Measurements from ENCODE around the gene CMC4. TPM values are rescaled to one million over a fixed set of nuclear protein-coding genes. Genes with fewer than 3 reads are reported as not detected.
A peak's percentile ranks its signal among the peaks of the same experiment; 100 is the strongest.

CMC4 gene
- total RNA-seq, 4 donors from 2014 or later = 14.4 to 22.8 (median 17.3) TPM

DNA sequence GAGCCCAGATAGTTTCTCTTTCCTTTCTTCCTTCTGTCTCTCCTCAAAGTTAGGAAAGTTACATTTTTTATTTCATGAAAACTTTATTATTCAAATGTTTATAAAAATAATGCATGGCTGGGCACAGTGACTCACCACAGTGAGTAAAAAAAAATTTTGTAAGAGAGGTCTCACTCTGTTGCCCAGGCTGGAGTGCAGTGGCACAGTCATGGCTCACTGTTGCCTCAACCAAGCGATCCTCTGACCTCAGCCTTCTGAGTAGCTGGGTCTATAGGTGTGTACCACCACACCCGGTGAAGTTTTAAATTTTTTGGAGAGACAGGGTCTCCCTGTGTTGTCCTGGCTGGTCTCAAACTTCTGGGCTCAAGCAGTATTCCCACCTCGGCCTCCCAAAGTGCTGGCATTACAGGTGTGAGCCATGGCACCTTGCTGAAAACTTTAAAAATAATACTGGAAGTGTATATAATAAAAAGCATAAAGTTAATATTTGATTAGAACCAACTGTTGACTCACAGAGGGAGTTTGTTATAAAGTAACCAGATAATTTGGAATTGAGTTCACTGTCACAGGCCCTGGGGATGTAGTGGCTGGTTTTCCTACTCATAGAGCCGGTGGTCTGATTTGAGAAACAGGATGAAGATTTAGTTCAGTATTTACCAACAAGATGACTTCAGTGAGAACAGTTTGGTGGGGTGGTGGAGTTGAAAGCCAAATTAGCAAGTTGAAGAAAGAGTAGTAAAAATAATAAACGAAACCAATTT, 18.0 kb downstream of the CMC4 start:
- Histone ChIP-seq H3K36me3 (peaks cover 10% of the 10 kb centered on the region), H3K9me3 (no peaks in the 10 kb centered on the region), H3K27me3 (no peaks in the 10 kb centered on the region), H3K4me1 (peaks cover 5% of the 10 kb centered on the region), H3K27ac (no peak overlapping the region), H3K4me3 (no peak overlapping the region)
- TF ChIP-seq EP300 (IDR thresholded peaks at IDR 0.05) = no peak
- no peak for TF ChIP-seq POLR2AphosphoS5 (IDR thresholded peaks at IDR 0.05)
- TF ChIP-seq, protein P1, sequence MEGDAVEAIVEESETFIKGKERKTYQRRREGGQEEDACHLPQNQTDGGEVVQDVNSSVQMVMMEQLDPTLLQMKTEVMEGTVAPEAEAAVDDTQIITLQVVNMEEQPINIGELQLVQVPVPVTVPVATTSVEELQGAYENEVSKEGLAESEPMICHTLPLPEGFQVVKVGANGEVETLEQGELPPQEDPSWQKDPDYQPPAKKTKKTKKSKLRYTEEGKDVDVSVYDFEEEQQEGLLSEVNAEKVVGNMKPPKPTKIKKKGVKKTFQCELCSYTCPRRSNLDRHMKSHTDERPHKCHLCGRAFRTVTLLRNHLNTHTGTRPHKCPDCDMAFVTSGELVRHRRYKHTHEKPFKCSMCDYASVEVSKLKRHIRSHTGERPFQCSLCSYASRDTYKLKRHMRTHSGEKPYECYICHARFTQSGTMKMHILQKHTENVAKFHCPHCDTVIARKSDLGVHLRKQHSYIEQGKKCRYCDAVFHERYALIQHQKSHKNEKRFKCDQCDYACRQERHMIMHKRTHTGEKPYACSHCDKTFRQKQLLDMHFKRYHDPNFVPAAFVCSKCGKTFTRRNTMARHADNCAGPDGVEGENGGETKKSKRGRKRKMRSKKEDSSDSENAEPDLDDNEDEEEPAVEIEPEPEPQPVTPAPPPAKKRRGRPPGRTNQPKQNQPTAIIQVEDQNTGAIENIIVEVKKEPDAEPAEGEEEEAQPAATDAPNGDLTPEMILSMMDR (IDR thresholded peaks at IDR 0.05) = no peak
- no peak for TF ChIP-seq POLR2A (IDR thresholded peaks at IDR 0.05)
- DNase-seq (ENCODE audit: low spot score in 2 of 2) = no peak
- 69% methylated on average over 5 of the region's 5 CpGs for WGBS

DNA sequence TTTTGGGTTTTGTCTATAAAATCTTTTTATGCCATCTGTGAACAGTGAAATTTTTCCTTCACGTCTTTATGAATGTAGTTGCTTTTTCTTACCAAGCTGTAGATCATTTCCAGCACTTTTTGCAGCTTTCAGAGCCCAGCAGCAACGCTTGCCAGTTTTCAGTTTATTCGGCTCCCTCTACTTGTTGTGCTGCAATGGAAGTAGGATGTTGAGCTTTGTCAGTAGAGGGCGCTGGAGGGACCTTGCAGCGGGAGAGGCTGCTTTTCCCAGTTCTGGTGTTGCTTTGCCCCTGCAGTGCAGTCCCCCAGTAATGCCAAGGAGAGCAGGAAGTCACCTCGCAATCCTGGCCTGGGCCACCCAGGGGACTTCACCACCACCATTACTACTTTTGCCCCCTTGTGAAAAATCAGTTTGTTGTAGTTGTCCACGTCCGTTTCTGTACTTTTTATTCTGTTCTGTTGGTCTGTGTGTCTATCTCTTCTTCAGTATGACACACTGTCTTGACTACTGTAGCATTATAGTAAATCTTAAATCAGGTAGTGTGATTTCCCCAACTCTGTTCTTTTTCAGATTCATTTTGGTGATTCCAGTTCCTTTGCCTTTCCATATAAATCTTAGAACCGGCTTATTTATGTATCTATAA, 21.8 kb downstream of the CMC4 start:
- no peaks in the 10 kb centered on the region for H3K4me1 ChIP-seq
- TF ChIP-seq POLR2A (IDR thresholded peaks at IDR 0.05) = no peak
- TF ChIP-seq POLR2AphosphoS5 (IDR thresholded peaks at IDR 0.05) = no peak
- TF ChIP-seq, protein P1 (IDR thresholded peaks at IDR 0.05) = peak in 1 of 2 donors; percentile 26
- no peak for TF ChIP-seq EP300 (IDR thresholded peaks at IDR 0.05)
- H3K27me3 ChIP-seq = no peaks in the 10 kb centered on the region
- no peak for DNase-seq (ENCODE audit: low spot score in 2 of 2)
- no peak overlapping the region for H3K4me3 ChIP-seq
- peaks cover 5% of the 10 kb centered on the region for H3K36me3 ChIP-seq
- no peak overlapping the region for H3K27ac ChIP-seq
- 39% methylated on average over 9 of the region's 9 CpGs for WGBS
- H3K9me3 ChIP-seq = no peaks in the 10 kb centered on the region

- no peak overlapping the region for H3K27ac ChIP-seq
- H3K9me3 ChIP-seq = no peaks in the 10 kb centered on the region
- DNase-seq (ENCODE audit: low spot score in 2 of 2) = no peak
- H3K4me1 ChIP-seq = no peaks in the 10 kb centered on the region
- 74% methylated on average over 5 of the region's 5 CpGs for WGBS
- H3K4me3 ChIP-seq = no peak overlapping the region
- no peaks in the 10 kb centered on the region for H3K36me3 ChIP-seq
- H3K27me3 ChIP-seq = no peaks in the 10 kb centered on the region
- TF ChIP-seq POLR2A (IDR thresholded peaks at IDR 0.05) (no peak), POLR2AphosphoS5 (IDR thresholded peaks at IDR 0.05) (no peak)
- TF ChIP-seq, protein P1 (IDR thresholded peaks at IDR 0.05) = no peak
Observed at GRCh38 chrX:155046811-155047528, 24.0 kb downstream of the CMC4 start.

GRCh38 chrX:155046129-155046810, 24.7 kb downstream of the CMC4 start:
- Histone ChIP-seq H3K4me3 (no peak overlapping the region), H3K4me1 (no peaks in the 10 kb centered on the region), H3K9me3 (no peaks in the 10 kb centered on the region), H3K27me3 (no peaks in the 10 kb centered on the region), H3K36me3 (no peaks in the 10 kb centered on the region), H3K27ac (no peak overlapping the region)
- TF ChIP-seq POLR2A (IDR thresholded peaks at IDR 0.05) (no peak), POLR2AphosphoS5 (IDR thresholded peaks at IDR 0.05) (no peak), EP300 (IDR thresholded peaks at IDR 0.05) (no peak)
- TF ChIP-seq, protein P1 (IDR thresholded peaks at IDR 0.05) = no peak
- no peak for DNase-seq (ENCODE audit: low spot score in 2 of 2)
- 71% methylated on average over 6 of the region's 6 CpGs for WGBS

Measured in suprapubic skin (tissue), 4 donors.